Stimulated activated CD8-positive, alpha-beta memory T cell treated with anti-CD3 and anti-CD28 coated beads, Interleukin-7, amount 100 ng/mL, for 1 hour (primary cell): ENCODE measurements around the gene HENMT1.
A peak's percentile ranks its signal among the peaks of the same experiment; 100 is the strongest.
"Not testable (repeated sequence)": the region's sequence is repeated elsewhere in the genome, so short reads cannot be mapped to it uniquely, and the experiment has no call there.

Source experiments
- DNase-seq, 2 donors: peaks; one replicate each; pipeline ENCODE4 v3.0.0-alpha.2; 2020; ENCODE audit warnings: low read depth in 2 of 2

Gene HENMT1

DNA sequence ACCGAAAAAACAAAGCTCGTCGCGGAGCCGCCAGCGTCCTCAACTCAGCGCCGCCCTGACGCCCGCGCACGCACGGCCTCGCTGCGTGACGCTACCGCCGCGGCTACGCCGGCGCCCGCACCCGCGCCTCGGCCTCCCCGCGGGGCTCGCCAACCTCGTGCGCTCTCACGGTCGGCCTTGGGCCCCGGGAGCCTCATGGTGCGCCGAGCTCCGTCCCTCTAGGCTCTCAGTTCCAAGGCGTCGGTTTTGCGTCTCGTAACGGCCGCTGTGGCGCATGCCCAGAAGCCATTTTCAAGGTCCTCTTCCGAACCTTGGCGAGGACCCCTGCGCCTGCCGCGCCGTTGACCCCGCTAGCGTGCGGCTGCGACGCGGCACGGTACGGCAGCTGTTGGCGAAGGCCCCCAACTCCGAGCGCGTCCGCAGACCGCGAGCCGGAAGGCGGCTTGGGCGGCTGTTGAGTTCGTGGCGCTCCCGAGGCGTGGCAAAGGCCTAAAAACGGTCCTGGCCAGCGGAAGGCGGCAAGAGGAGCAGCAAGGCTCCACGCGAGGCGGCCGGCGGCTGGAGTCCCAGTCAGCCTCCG, at the start of gene HENMT1:
TSS of gene HENMT1 (minus strand) at position 64 of the 580 bp plus-strand sequence. CDS start 1,209 bp downstream, outside the sequence.
- DNase-seq = peak; percentile 48 to 52

DNA sequence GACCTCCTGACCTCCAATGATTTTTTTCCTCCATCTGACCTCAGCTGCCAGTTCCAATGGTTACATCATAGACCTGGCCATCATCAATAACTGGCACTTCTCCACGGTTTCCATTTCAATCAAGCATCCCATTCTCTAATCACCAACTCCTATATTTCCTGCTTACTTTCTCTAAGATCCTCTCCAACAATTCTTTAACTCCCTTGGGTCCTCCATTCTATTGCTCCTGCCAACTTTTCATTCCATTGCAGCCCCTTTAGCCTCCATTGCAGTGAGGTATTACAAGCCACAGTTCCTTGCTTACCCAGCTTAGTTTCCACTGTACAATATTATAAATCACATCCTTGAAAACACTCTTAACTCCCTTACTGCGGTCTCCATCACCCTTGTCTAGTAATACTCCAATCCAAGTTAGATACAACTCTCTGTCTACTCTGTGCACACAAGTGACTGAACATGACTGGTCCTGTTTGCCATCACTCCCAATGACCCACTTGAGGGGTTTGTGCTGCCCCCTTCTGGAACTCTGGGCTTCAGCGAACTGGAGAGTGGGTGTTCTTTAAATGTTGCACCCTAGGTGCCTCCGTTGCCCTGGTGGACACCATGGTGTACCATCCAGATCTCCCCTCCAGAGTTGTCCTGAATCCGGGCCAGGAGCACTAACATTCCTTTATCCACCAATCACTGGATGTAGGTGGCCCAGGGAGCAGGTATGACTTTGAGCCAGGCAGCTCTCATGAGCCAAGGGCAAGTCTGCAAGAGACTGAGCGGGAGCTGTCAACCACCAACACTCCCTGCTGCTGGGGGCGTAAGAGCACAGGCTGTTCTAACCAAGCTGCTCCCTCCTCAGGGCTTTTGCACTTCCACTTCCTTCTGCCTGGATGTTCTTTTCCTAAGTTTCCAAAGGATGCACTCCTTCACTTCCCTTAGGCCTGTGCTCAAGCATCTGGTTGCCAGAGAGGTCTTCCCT, 48.1 kb upstream of the HENMT1 start:
- peak; percentile 24 to 40 for DNase-seq

DNA sequence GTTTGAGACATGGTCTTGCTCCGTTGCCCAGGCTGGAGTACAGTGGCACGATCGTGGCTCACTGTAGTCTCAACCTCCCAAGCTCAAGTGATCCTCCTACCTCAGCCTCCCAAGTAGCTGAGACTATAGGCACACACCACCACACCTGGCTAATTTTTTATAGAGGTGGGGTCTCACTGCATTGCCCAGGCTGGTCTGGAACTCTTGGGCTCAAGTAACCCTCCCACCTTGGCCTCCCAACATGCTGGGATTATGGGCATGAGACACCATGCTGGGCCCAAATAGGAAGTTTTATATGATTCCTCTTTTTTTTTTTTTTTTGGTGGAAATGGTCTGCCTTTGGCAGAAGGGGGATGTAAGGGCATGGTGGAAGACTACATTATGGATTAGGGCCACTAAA, 45.8 kb upstream of the HENMT1 start:
- no peak for DNase-seq

DNA sequence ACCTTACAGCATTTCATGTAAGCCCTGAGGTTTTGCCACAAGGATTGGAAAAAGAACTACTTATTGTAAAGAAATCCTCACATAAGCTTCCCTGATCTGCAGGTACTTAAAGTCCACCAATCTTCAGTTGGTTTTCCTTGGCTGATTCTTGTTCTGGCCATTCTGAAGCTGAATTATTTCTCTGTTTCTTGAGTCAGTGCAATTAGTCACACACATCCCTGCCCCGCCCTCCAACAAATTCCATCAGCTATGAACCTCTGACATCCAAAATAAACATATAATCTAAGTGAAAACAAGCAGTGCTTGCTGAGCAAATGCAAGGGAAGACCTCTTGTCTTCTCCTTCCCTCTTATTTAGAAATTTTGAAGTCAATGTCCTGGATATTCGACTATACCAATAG, 43.6 kb upstream of the HENMT1 start:
- DNase-seq = no peak

DNA sequence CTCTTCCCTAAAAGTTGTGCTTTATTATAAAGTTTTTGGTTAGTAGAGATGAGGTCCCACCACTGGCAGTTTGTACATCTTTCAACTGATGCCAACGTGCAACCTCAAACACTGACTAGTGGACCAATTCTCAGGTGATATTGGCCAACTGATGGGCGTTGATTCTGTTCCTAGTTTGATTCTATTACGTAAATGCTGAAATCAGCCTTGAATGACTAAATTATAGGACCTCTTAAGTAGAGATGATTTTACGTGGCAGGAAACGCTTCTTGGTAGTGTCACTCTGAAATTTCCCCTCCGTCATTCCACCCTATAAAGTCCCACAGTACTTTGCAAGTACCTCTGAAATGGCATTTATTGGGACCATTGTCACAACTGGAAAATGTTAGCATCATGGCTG, 43.0 kb upstream of the HENMT1 start:
- no peak for DNase-seq

DNA sequence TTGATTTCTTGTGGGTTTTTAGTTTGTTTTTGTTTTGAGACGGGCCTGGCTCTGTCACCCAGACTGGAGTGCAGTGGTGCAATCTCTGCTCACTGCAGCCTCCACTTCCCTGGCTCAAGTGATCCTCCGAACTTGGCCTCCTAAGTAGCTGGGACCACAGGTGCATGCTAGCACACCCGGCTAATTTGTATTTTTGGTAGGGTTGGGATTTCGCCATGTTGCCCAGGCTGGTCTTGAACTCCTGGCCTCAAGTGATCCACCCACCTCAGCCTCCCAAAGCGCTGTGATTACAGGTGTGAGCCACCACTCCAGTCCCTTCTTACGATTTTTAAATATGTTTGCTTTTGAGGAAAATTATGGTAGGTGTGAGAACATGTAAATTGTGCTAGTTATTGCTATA, 41.2 kb upstream of the HENMT1 start:
- DNase-seq = not testable (repeated sequence)

DNA sequence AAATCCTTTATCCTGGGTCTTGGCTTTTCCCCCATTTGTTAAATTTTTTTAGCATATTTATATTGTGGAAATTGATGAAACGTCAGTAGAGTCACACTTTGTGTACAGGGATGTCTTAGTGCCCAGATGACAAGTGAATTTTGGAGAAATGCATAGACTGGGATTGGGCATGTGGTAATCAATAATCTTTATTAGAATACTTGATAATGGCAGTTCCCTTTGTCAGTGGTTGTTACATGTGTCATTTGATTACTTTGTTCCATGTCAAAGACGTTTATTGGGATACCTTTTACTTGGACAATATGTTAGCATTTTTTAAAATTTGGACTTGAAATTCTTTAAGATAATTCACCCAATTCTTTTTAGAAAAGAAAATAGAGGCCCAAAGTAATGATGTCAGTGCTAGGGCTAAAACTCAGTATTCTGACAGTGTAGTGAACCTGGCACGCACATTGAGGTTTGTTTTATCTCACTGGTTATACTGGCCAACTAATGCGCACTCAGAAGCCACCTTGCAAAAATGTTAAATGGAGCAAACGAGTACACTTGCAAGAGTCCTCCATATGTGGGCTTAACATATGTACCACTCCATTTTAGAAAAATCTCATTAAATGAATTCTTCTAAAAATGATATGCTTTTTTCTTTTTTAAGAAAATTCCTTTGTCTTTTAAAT, 40.4 kb upstream of the HENMT1 start:
- no peak for DNase-seq

DNA sequence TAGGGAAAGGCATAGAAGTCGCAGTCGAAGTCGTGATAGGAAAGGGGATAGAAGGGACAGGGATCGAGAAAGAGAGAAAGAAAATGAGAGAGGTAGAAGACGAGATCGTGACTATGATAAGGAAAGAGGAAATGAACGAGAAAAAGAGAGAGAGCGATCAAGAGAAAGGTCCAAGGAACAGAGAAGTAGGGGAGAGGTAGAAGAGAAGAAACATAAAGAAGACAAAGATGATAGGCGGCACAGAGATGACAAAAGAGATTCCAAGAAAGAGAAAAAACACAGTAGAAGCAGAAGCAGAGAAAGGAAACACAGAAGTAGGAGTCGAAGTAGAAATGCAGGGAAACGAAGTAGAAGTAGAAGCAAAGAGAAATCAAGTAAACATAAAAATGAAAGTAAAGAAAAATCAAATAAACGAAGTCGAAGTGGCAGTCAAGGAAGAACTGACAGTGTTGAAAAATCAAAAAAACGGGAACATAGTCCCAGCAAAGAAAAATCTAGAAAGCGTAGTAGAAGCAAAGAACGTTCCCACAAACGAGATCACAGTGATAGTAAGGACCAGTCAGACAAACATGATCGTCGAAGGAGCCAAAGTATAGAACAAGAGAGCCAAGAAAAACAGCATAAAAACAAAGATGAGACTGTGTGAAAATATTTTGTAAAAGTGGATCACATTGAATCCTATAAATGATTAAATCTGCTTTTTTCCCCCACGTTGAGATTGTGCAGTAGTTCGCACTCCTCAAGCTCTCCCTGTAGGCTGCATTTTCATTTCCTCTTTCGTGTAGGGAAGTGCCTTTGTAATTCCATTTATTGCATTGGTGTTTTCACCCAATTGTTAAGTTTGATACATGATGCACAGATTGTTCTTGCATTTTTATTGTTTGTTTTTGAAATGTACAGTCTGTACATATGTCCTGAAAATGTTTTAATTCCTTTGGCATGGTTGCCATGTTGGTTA, 38.8 kb upstream of the HENMT1 start:
- no peak for DNase-seq

DNA sequence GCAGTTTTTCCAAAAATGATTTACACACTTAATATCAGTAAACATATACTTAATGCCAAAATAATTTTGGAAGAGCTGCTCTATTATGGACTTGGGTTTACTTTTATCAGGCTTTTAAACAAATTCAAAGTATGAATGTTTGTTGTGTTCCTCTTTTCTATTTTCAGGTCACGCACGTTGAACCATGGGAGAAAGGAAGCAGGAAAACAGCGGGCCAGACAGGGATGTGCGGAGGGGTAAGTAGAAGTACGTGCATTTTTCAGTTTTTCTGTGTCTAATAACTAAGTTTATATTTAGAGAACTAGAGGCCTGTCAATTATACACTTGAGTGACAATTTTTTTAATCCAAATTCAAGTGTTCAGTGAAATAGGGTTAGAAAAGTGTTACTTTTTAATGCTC, 34.6 kb upstream of the HENMT1 start:
- no peak for DNase-seq

DNA sequence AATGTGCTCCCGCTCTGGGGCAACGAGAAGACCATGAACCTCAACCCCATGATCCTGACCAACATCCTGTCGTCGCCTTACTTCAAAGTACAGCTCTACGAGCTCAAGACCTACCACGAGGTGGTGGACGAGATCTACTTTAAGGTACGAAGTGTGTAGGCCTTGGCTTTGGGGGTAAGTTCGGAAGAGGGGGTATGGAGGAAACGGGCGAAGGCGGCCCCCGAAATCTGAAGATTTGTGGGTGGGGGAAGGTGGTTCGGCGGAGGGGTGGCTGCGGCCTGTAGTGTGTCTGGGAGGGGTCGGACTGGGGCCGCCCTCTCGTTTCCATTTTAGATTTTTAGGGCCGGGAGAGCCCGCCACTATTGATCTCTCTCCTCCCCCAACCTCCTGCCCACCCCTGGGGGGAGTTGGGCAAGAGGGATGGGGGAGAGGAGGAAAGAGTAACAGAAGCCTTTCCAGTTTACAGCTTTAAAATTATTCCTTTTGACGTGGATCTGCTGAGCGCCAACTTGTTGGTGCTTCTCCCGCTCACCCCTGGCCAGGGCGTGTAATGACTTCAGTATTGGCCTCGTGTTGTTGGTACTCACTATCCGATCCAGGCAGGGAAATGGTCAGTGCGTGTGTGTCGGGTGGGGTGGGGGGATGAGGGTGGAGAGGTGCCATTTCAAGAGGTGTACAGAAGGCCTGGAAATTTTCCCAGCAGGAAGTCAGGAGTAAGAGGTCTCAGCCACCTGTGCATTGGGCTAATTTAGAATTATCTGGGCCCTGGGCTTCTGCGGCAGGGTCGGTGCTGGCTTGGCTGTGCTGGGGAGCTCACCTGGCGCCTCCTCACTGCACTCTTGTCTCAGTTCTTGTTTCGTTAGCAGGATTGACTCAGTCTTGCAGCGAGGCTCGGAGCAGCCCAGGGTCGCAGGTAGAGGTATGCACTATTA, 32.1 kb upstream of the HENMT1 start:
- DNase-seq = peak in 1 of 2 donors; percentile 7

DNA sequence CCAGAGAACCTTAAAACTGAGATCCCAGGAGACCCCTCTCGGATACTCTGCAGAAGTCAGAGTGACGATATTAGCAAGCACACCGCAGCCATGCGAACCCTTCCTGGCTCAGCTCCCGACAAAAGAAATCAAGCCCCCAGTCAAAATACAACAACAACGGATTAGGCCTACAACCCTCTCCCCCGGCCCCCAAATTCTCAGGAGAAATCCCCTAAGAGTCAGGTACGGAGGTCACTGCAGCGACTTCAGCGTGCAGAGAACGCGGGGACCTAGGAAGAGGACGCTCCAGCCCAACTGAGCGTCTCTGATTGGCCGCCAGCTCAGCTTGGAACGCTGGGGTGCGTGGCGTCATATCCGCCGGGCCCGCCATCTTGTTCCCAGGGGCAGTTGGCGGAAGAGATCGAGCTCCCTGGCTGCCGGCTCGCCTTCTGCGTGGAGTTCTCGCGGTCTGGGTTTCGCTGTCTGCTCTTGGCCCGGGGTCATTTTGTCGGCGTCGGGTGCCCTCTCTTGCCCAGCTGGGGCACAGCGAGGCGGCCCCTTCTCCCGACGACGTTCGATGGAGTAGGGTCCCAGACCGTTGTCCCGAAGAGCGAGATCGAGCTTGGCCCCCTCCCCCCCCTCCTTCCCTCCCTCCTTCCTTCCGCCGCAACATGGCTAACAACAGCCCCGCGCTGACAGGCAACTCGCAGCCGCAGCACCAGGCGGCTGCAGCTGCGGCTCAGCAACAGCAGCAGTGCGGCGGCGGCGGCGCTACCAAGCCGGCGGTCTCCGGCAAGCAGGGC, 31.2 kb upstream of the HENMT1 start, which contains the start of gene PRPF38B:
TSS of gene PRPF38B (plus strand) at position 369 of the 782 bp plus-strand sequence. CDS start at position 651, 282 bp downstream.
- DNase-seq = peak; percentile 88 to 91

DNA sequence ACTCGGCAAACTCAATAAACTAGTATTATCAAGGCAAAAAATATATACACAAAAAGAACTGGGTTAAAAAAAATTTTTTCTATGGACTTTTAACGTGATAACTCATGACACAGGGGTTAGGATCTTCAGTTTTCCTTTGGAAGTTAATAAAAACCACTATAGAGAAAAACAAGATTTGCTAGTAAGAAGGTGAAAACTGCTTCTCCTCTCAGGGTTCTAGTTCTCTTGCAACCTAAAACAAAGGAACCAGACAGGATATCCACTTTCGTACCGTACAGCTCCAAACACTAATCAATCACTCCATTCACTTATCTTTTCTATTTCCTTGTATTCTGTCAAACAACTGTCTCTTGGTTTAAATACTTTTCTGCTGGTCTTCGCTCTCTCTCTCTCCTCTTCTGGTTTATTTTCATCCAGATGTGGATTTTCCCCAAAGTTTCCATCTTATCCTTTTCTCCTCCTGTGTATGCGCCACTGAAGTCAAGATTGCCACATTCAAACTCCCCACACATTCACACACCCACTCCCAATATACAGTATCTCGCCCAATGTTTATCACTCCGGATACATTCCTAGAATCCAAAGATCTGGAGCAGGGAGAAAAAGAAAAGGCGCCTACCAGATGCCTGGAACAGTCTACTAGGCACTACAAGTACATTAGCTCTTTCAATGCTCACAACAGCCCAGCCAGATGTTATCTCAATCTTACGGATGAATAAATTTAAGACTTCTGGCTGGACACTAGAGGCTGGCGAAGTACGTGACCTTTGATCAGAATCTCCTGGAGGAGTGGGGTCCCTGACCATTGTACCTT, 30.4 kb upstream of the HENMT1 start:
- DNase-seq = no peak

DNA sequence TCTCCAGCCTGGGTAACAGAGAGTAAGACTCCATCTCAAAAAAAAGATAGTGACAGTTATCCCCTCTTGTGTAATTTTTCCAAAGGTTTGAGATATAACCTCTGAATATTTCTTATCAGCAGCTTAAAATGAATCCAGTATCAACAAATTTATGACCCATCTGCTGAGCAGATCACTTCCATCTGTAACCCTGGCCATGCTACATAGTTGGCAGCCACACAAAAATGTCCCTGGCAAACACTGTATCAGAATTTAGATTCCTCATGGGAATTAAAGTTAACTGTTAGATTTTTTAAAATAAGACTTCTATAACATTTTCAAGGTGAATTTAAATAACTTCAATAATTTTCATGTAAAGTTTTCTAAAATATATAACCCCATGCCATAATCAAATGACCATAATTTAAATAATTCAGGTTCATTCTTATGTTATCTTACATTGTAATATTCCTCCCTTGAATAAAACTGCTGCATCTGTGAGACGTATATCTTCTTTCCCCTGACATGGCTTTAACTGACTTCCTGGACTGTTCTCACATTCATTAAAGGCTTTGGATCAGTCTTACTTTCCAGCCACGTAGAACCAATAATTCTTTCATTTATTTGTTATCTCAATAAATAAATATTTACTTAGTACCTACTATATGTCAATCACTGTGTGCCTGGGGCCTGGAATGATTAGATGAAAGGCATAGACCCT, 25.9 kb upstream of the HENMT1 start:
- DNase-seq = no peak

DNA sequence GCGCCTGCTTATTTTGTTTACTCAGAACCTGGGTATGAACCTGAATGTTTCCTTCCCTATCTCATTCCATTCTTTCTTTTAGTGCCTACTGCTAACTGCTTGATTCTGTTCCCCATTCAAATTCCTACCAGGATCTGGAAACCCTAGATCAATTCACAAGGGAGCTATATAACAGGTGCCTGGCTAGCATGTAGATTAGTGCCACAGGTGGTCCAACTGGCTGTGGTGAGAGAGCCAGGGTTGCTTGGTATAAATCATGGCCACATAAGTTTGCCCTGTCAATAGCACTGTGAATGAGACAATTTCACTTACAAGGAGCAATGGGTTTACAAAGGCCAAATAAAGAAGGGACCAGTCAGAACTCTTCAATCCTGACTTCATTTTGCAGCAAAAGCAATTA, 24.6 kb upstream of the HENMT1 start:
- no peak for DNase-seq

DNA sequence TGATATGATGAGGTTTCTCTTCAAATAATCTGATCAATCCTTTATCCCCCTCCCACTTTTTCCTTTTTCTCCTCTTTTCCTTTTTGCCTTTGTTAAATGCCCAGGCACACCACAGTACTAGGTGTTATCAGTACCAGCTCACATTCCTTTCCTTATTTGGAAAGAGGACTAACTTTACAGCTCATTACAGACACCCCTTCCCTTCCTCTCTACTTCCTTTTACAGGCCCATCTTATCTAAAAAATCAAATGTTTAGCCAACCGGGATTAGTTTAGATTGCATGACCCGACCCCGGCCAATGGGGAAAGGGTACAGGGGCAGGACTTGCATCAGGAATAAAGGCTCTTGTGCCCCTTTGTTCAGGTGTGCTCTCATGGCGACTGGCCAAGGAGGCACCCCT, 20.8 kb upstream of the HENMT1 start:
- not testable (repeated sequence) for DNase-seq

DNA sequence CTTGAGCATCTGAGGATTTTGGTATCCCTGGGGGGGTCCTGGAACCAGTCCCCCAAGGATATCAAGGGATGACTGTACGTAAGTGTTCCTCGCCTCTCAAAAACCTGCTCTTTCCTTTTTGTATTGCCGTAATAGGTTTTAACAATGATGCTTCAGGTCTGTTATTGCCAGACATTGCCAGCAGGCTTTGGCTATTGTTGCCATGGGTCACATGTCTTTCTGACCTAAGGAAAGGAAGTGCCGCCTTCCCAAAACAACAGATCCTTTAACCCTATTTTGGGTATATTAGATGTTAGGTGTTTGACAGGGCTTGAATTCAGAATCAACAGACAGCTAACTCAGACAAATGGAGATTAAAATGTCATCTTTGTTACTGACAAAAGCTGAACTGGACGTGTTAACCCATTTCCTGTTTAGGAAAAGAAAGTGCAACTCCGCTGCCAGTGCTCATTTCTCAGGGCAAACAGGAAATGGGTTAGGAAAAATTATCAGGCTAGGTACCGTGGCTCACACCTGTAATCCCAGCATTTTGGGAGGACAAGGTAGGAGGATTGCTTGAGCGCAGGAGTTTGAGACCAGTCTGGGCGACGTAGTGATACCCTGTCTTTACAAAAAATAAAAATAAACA, 18.8 kb upstream of the HENMT1 start:
- DNase-seq = no peak

DNA sequence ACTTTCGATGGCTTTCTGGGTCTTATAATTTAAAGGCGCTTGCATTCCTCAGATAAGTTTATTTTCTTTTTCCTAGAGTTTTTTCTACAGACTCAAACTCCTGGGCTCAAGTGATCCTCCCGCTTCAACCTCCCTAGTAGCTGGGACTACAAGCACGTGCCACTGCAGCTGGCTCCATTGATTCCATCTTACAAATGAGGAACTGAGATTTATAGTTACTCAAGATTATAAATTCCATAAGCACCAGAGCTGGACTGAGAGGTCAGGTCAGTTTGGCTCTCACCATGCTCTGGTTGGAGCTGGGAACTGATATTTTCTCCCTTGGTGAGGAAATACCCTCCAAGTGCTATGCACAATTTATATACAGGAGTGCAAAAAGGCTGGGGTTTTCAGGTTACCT, 17.8 kb upstream of the HENMT1 start:
- DNase-seq = no peak
